ENCODE results near the gene PLEKHA8.
"Not testable (repeated sequence)": the region's sequence is repeated elsewhere in the genome, so short reads cannot be mapped to it uniquely, and the experiment has no call there.

The PLEKHA8 gene

GRCh38 chr7:30057741-30058140, 29.5 kb downstream of the PLEKHA8 start:
- no peak overlapping the region for H3K4me3 ChIP-seq (ENCODE audit: low read depth, low read length)
- TF ChIP-seq CTCF (IDR thresholded peaks at IDR 0.05; ENCODE audit: borderline replicate concordance, insufficient read depth, low read depth, low read length): no peak

DNA sequence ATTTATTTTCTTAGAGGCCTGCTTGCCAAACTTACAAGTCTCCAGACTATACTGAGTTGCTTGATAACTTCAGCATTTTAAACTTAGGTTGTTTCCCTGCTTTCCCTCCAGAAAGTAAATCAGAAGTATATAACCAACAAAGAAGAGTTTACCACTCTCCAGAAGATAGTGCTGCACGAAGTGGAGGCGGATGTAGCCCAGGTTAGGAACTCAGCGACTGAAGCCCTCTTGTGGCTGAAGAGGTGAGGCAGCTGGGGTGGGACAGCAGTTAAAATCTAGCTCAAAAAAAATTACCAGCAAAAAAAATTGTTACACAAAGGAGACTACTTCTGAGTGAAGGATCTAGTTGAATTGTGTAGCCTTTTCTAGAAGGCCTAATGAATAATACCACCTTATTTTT, 33.6 kb downstream of the PLEKHA8 start:
- not testable (repeated sequence) for H3K4me3 ChIP-seq (ENCODE audit: low read depth, low read length)
- peak; percentile 55; the same call in 1 of the 2 replicates for TF ChIP-seq CTCF (IDR thresholded peaks at IDR 0.05; ENCODE audit: borderline replicate concordance, insufficient read depth, low read depth, low read length)

- H3K4me3 ChIP-seq (ENCODE audit: low read depth, low read length): no peak overlapping the region
- TF ChIP-seq CTCF (IDR thresholded peaks at IDR 0.05; ENCODE audit: borderline replicate concordance, insufficient read depth, low read depth, low read length): peak; percentile 40; the same call in 1 of the 2 replicates
These were observed 34.4 kb downstream of the PLEKHA8 start for GRCh38 chr7:30062587-30062986.

- no peak for TF ChIP-seq CTCF (IDR thresholded peaks at IDR 0.05; ENCODE audit: borderline replicate concordance, insufficient read depth, low read depth, low read length)
- H3K4me3 ChIP-seq (ENCODE audit: low read depth, low read length): no peak overlapping the region
These were observed 37.5 kb downstream of the PLEKHA8 start for GRCh38 chr7:30065746-30066145.

- TF ChIP-seq CTCF (IDR thresholded peaks at IDR 0.05; ENCODE audit: borderline replicate concordance, insufficient read depth, low read depth, low read length): no peak
- H3K4me3 ChIP-seq (ENCODE audit: low read depth, low read length): no peak overlapping the region
These were observed 38.5 kb downstream of the PLEKHA8 start for GRCh38 chr7:30066687-30067086.

DNA sequence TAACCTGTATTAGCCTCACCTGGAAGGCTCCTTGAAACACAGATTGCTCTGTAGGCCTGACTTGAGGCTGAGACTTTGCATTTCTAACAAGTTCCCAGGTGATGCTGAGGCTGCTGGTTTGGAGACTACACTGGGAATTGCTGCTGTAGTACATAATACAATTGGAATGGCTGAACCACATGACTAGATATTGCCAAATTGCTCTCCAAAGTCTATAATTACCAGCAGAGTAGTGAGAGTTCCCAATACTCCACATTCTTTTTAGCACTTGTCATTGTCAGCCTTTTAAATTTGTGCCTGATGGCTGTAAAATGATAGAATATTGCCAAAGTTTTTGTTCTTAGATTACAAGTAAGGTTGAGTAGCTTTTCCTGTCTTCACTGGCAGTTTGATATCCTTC, 39.9 kb downstream of the PLEKHA8 start:
- H3K4me3 ChIP-seq (ENCODE audit: low read depth, low read length): no peak overlapping the region
- TF ChIP-seq CTCF (IDR thresholded peaks at IDR 0.05; ENCODE audit: borderline replicate concordance, insufficient read depth, low read depth, low read length): no peak

DNA sequence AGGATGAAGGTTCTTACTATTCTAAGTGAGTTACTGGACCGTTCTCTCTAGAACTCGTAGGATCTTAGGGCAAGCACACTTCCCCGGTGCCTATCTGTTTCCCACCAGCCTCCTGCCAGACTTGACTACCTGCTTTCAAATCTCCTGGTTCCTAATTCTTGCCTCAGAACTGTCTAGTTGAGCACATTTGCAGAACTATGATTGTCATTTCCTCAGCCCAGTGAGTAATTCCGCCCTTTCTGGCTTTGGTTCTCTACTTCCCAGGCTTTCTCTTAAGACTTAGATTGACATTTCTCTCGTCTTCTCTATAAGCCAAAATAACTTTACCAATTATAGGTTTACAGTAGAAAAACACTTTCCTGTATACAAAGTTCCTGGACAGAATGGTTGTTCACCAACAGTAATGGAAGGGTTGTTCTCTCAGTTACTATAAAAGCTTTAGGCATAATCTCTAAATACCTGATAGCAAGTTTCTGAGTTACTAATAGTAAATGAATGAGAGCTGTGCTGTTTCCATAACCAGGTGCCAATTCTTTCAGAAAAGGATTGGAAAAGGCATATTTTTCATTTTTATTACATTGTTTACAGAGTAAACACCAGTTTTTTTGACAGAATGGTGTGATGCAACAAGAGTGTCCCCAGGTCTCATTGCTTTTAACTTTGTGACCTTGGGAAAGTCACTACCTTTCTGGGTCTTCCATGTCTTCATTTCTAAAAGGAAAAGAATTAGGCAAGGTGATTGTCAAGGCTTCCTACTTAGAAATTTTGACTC, 41.1 kb downstream of the PLEKHA8 start:
- H3K4me3 ChIP-seq (ENCODE audit: low read depth, low read length): no peak overlapping the region
- TF ChIP-seq CTCF (IDR thresholded peaks at IDR 0.05; ENCODE audit: borderline replicate concordance, insufficient read depth, low read depth, low read length): no peak
